Glutamatergic neuron (in vitro differentiated cells): Measurements from ENCODE around the gene CSRNP3. TPM values are rescaled to one million over a fixed set of nuclear protein-coding genes. Genes with fewer than 3 reads are reported as not detected.
"Not testable (repeated sequence)": the region's sequence is repeated elsewhere in the genome, so short reads cannot be mapped to it uniquely, and the experiment has no call there.

Experiments used
- DNase-seq: peaks from one replicate; pipeline ENCODE4 v3.0.0; 2022
- H3K27ac Mint-ChIP-seq: one replicate; pipeline ENCODE4 v1.8.0; 2020; ENCODE audit warnings: mild to moderate bottlenecking, mixed read lengths, inconsistent platforms; ENCODE audit not compliant: unreplicated experiment
- H3K27me3 Mint-ChIP-seq: one replicate; pipeline ENCODE4 v1.8.0; 2020; ENCODE audit warnings: mild to moderate bottlenecking, moderate library complexity, mixed read lengths, inconsistent platforms; ENCODE audit not compliant: unreplicated experiment
- H3K36me3 Mint-ChIP-seq: one replicate; pipeline ENCODE4 v1.8.0; 2020; ENCODE audit warnings: mild to moderate bottlenecking, mixed read lengths, inconsistent platforms; ENCODE audit not compliant: unreplicated experiment
- H3K4me1 Mint-ChIP-seq: one replicate; pipeline ENCODE4 v1.8.0; 2020; ENCODE audit warnings: mild to moderate bottlenecking, low read depth, mixed read lengths, inconsistent platforms; ENCODE audit not compliant: unreplicated experiment
- H3K4me3 Mint-ChIP-seq: one replicate; pipeline ENCODE4 v1.8.0; 2020; ENCODE audit warnings: mild to moderate bottlenecking, mixed read lengths, inconsistent platforms; ENCODE audit not compliant: unreplicated experiment
- H3K9me3 Mint-ChIP-seq: one replicate; pipeline ENCODE4 v1.8.0; 2020; ENCODE audit warnings: mild to moderate bottlenecking, moderate library complexity, mixed read lengths, inconsistent platforms; ENCODE audit not compliant: unreplicated experiment
- total RNA-seq: library from RNA; stranded (reverse); fragmentation: NEBNext Ultra II Directional; extraction: Animal tissue kit (Norgen Biotek cat#: 25700); gene quantifications from one replicate; pipeline ENCODE4 v1.2.1, GENCODE V29; 2021; ENCODE audit not compliant: unreplicated experiment
- TF ChIP-seq, protein P1 (sequence below): fragments of 200-600 bp; sonication (generic); IDR thresholded peaks from one replicate; pipeline ENCODE4 v1.5.0; 2021; ENCODE audit not compliant: partially characterized antibody, unreplicated experiment

Gene CSRNP3
- total RNA-seq, 1 donor from 2014 or later: 23.0 TPM

DNA sequence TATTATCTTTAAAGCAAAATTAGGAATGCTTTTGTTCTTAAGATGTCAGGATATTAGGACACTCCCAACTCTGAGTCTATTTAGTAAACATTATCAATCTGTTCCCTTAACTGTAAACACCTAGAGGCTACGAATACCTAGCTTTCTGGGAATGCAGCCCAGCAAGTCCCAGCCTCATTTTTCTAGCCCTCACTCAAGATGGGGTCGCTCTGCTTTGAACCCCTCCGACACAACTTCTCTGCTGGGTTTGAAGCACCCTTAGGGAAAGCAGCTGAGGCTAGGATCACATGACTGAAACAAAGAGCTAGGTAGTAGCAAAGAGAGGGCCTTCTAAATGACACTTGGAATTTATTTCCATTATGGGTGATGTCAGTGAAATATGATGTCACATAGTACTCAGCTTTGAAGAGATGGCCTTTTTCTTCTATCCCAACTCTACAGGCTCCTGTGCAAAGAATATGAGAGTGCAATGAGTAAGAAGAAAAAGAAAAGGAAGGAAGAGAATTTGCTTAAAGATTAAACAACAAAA lies 114.7 kb downstream of the CSRNP3 start:
- DNase-seq: no peak
- Mint-ChIP-seq H3K9me3 (no peaks in the 10 kb centered on the region), H3K4me1 (peaks cover 3% of the 10 kb centered on the region), H3K27ac (no peak overlapping the region), H3K36me3 (no peaks in the 10 kb centered on the region), H3K4me3 (no peak overlapping the region), H3K27me3 (peaks cover 2% of the 10 kb centered on the region)
- TF ChIP-seq, protein P1, sequence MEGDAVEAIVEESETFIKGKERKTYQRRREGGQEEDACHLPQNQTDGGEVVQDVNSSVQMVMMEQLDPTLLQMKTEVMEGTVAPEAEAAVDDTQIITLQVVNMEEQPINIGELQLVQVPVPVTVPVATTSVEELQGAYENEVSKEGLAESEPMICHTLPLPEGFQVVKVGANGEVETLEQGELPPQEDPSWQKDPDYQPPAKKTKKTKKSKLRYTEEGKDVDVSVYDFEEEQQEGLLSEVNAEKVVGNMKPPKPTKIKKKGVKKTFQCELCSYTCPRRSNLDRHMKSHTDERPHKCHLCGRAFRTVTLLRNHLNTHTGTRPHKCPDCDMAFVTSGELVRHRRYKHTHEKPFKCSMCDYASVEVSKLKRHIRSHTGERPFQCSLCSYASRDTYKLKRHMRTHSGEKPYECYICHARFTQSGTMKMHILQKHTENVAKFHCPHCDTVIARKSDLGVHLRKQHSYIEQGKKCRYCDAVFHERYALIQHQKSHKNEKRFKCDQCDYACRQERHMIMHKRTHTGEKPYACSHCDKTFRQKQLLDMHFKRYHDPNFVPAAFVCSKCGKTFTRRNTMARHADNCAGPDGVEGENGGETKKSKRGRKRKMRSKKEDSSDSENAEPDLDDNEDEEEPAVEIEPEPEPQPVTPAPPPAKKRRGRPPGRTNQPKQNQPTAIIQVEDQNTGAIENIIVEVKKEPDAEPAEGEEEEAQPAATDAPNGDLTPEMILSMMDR: no peak

DNA sequence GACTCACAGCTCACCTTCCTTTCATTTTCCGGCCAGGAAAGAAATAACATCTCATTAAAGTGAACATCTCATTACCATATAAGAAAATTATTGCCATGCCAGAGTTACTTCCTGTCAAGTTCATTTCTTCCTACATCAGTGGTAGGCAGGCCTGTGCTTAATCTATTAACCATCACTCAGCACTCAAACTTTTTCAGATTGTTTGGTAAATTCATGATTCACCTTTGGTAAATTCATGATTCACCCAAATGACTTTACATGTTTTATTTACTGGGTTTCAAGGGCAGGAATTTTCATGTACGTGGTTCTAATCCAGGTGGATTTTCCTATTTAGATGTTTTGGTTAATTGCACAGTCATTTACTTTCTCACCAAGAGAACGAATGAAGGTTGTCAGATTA lies 116.5 kb downstream of the CSRNP3 start:
- Mint-ChIP-seq H3K27ac (no peak overlapping the region), H3K4me1 (peaks cover 3% of the 10 kb centered on the region), H3K36me3 (peaks cover 7% of the 10 kb centered on the region), H3K4me3 (no peak overlapping the region), H3K27me3 (peaks cover 2% of the 10 kb centered on the region), H3K9me3 (peaks cover under 1% of the 10 kb centered on the region)
- DNase-seq: no peak
- TF ChIP-seq, protein P1: no peak

DNA sequence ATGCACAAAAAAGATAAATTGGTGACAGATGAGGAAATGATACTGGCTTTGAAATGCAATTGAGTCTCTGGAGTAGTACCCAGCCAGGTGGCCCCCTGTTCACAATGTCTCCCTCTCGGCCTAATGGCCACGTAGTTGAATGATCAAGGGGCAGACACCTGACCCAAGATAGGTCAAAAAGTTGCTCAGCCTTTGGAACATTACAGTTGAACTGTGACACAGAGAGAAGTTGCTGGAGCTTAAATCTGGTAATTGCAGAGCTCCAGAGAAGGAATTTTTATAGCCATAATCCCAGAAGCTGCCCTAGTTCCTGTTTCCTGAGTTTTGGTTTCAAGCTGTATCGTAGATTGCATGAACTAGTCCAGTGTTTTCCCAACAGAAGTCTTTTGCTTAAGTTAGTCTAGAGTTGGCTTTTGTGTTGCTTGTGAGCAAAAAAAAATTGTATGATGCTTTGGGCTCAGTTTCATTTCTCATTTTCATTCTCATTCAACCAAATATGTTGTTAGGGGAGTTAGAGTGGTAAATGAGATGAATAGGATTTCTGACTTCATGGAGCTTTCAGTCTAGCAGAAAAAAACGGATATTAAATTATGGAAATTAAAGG lies 117.9 kb downstream of the CSRNP3 start:
- H3K36me3 Mint-ChIP-seq: peaks cover 10% of the 10 kb centered on the region
- H3K27me3 Mint-ChIP-seq: peaks cover 2% of the 10 kb centered on the region
- no peak overlapping the region for H3K4me3 Mint-ChIP-seq

DNA sequence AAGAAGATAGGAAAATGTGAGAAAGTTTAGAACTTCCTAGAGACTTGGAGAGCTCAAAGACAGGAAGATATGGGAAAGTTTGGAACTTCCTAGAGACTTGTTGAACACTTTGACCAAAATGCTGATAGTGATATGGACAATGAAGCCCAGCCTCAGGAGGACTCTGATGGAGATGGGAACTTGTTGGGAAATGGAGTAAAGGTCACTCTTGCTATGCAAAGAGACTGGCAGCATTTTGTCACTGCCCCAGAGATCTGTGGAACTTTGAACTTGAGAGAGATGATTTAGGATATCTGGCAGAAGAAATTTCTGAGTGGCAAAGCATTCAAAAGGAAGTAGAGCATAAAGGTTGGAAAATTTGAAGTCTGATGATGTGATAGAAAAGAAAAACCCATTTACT lies 121.5 kb downstream of the CSRNP3 start:
- not testable (repeated sequence) for H3K27me3 Mint-ChIP-seq, H3K9me3 Mint-ChIP-seq, DNase-seq, H3K36me3 Mint-ChIP-seq, H3K4me1 Mint-ChIP-seq, H3K4me3 Mint-ChIP-seq, H3K27ac Mint-ChIP-seq

More for the DNA sequence above, 117.9 kb downstream of the CSRNP3 start:
- DNase-seq: no peak
- peaks cover 3% of the 10 kb centered on the region for H3K9me3 Mint-ChIP-seq
- H3K4me1 Mint-ChIP-seq: peaks cover 3% of the 10 kb centered on the region
- no peak overlapping the region for H3K27ac Mint-ChIP-seq
- TF ChIP-seq, protein P1: no peak

DNA sequence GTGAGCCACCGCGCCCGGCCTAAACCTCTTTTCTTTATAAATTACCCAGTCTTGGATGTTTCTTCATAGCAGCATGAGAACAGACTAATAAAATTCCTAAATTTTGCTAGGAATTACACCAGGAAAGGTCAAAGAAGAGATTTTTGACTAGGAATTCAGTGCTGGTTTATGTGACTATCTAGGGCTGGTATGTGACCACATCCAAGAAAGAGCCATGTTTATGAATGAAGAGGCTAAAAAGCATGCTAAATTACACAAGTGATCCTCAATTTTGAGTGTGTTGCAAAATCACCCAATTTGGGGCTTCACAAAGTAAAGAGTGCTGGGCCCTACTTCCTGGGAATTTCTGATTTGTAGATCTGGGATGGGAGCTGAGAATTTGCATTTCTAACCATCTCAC lies 123.6 kb downstream of the CSRNP3 start:
- H3K4me3 Mint-ChIP-seq: no peak overlapping the region
- DNase-seq: no peak
- H3K27me3 Mint-ChIP-seq: peaks cover 2% of the 10 kb centered on the region
- H3K27ac Mint-ChIP-seq: no peak overlapping the region
- TF ChIP-seq, protein P1: no peak
- no peaks in the 10 kb centered on the region for H3K4me1 Mint-ChIP-seq
- H3K9me3 Mint-ChIP-seq: peaks cover 3% of the 10 kb centered on the region
- peaks cover 10% of the 10 kb centered on the region for H3K36me3 Mint-ChIP-seq
